Vagina (tissue), 2 donors: ENCODE results near the gene CERS1. TPM values are rescaled to one million over a fixed set of nuclear protein-coding genes. Genes with fewer than 3 reads are reported as not detected.
"Not testable (repeated sequence)": the region's sequence is repeated elsewhere in the genome, so short reads cannot be mapped to it uniquely, and the experiment has no call there.

ENCODE experiments used
- DNase-seq, 2 donors: peaks; one replicate each; pipeline ENCODE4 v3.0.0-alpha.2; 2017; ENCODE audit errors: extremely low spot score in 2 of 2
- H3K27ac ChIP-seq: fragments of 200-600 bp; sonication (generic); one replicate; pipeline ENCODE4 v1.5.1; 2019
- H3K27me3 ChIP-seq: fragments of 200-600 bp; sonication (generic); one replicate; pipeline ENCODE4 v1.5.1; 2019
- H3K36me3 ChIP-seq, 2 donors: fragments of 200-600 bp; sonication (generic); one replicate each; pipeline ENCODE4 v1.5.1; 2017 to 2019
- H3K4me1 ChIP-seq: fragments of 200-600 bp; sonication (generic); one replicate; pipeline ENCODE4 v1.5.1; 2019
- H3K4me3 ChIP-seq, 2 donors: fragments of 200-600 bp; sonication (generic); 1 replicate in 1 of 2; 2 replicates in 1 of 2; pipeline ENCODE4 v1.5.1; 2016 to 2019
- H3K9me3 ChIP-seq: fragments of 200-600 bp; sonication (generic); one replicate; pipeline ENCODE4 v1.5.1; 2019
- CTCF ChIP-seq, 3 experiments: fragments of 450-650 bp in 2 of 3; fragments of 200-600 bp in 1 of 3; sonication (generic) in 1 of 3; IDR thresholded peaks; one replicate each; pipeline ENCODE4 v1.5.1; 2017 to 2019; ENCODE audit warnings: antibody characterized with exemption in 3 of 3, mild to moderate bottlenecking in 2 of 3, moderate library complexity in 2 of 3
- POLR2A ChIP-seq, 2 donors: fragments of 450-650 bp; IDR thresholded peaks; one replicate each; pipeline ENCODE4 v1.6.1; 2017; ENCODE audit warnings: antibody characterized with exemption in 2 of 2, mild to moderate bottlenecking in 2 of 2, moderate library complexity in 2 of 2
- POLR2AphosphoS5 ChIP-seq, 2 donors: sonication (generic); formaldehyde crosslinking; IDR thresholded peaks; one replicate each; pipeline ENCODE4 v1.9.0; 2017; ENCODE audit warnings: antibody characterized with exemption in 2 of 2, mild to moderate bottlenecking in 2 of 2, low read depth in 1 of 2; ENCODE audit not compliant: insufficient read depth in 1 of 2
- intact Hi-C: fragments of 100-400 bp; cut with DNase I; formaldehyde crosslinking; loops from one replicate; pipeline ENCODE4 v1.15.1; 2023
- total RNA-seq: library from RNA; depleted of rRNA; stranded (reverse); fragments of >200 nt; gene quantifications from one replicate; pipeline ENCODE4 v1.2.3, GENCODE V29; 2016

CERS1 gene
- total RNA-seq, 1 donor from 2014 or later, result 0.49 TPM

- H3K9me3 ChIP-seq, result no peaks in the 10 kb centered on the region
- peak; percentile 99 to 100 for DNase-seq
- H3K36me3 ChIP-seq, result peaks cover 0 to 32% of the 10 kb centered on the region in 2 donors
- intact Hi-C loops, result no loop called here
- H3K27ac ChIP-seq, result peak within 1 kb of the TSS; percentile 71
- H3K4me3 ChIP-seq, result peak within 1 kb of the TSS; percentile 73 to 94
- peaks cover 45% of the 10 kb centered on the region for H3K4me1 ChIP-seq
- TF ChIP-seq POLR2A (IDR thresholded peaks at IDR 0.05) (peak in 1 of 2 donors; percentile 73), POLR2AphosphoS5 (IDR thresholded peaks at IDR 0.05; ENCODE audit: insufficient read depth in 1 of 2, low read depth in 1 of 2) (peak; percentile 96 to 99), CTCF (IDR thresholded peaks at IDR 0.05) (no peak)
- no peaks in the 10 kb centered on the region for H3K27me3 ChIP-seq
Observed at GRCh38 chr19:18919086-18919899, 23.3 kb upstream of the CERS1 start, which contains the start of the genes COPE and DDX49. Gene COPE, minus strand, starts transcription at chr19:18919387. Its CDS starts 39 bp downstream, at chr19:18919348. Gene DDX49, plus strand, starts transcription at chr19:18919715. Its CDS starts 27 bp downstream, at chr19:18919742.

GRCh38 chr19:18917593-18917992 is 21.6 kb upstream of the CERS1 start:
- H3K4me1 ChIP-seq, result peaks cover 50% of the 10 kb centered on the region
- not testable (repeated sequence) for H3K27me3 ChIP-seq

GRCh38 chr19:18915639-18916038 is 19.7 kb upstream of the CERS1 start:
- Histone ChIP-seq H3K27me3 (no peaks in the 10 kb centered on the region), H3K4me3 (no peak overlapping the region), H3K27ac (no peak overlapping the region), H3K4me1 (peaks cover 40% of the 10 kb centered on the region), H3K36me3 (peaks cover 0 to 6% of the 10 kb centered on the region in 2 donors), H3K9me3 (no peaks in the 10 kb centered on the region)
- TF ChIP-seq CTCF (IDR thresholded peaks at IDR 0.05) (no peak), POLR2A (IDR thresholded peaks at IDR 0.05) (no peak), POLR2AphosphoS5 (IDR thresholded peaks at IDR 0.05; ENCODE audit: insufficient read depth in 1 of 2, low read depth in 1 of 2) (no peak)
- no peak for DNase-seq
- intact Hi-C loops, result no loop called here

More at GRCh38 chr19:18917593-18917992, 21.6 kb upstream of the CERS1 start:
- intact Hi-C loops, DNase-seq, H3K4me3 ChIP-seq, H3K9me3 ChIP-seq, H3K27ac ChIP-seq: not testable (repeated sequence)
- H3K36me3 ChIP-seq, result peaks cover 0 to 15% of the 10 kb centered on the region in 2 donors

- Histone ChIP-seq H3K4me1 (peaks cover 28% of the 10 kb centered on the region), H3K36me3 (peaks cover 0 to 7% of the 10 kb centered on the region in 2 donors)
- intact Hi-C loops, result no loop called here
Observed at GRCh38 chr19:18913466-18913865, 17.5 kb upstream of the CERS1 start.

GRCh38 chr19:18912933-18913332 is 17.0 kb upstream of the CERS1 start:
- no peak for DNase-seq
- H3K36me3 ChIP-seq, result peaks cover 0 to 7% of the 10 kb centered on the region in 2 donors
- no peaks in the 10 kb centered on the region for H3K9me3 ChIP-seq
- no peak overlapping the region for H3K4me3 ChIP-seq
- H3K4me1 ChIP-seq, result peaks cover 23% of the 10 kb centered on the region
- no peak overlapping the region for H3K27ac ChIP-seq
- intact Hi-C loops, result no loop called here
- no peaks in the 10 kb centered on the region for H3K27me3 ChIP-seq
- TF ChIP-seq POLR2AphosphoS5 (IDR thresholded peaks at IDR 0.05; ENCODE audit: insufficient read depth in 1 of 2, low read depth in 1 of 2) (no peak), POLR2A (IDR thresholded peaks at IDR 0.05) (no peak)

More at GRCh38 chr19:18913466-18913865, 17.5 kb upstream of the CERS1 start:
- no peak overlapping the region for H3K4me3 ChIP-seq
- DNase-seq, result no peak
- no peaks in the 10 kb centered on the region for H3K27me3 ChIP-seq
- no peaks in the 10 kb centered on the region for H3K9me3 ChIP-seq
- TF ChIP-seq POLR2A (IDR thresholded peaks at IDR 0.05) (no peak), CTCF (IDR thresholded peaks at IDR 0.05) (no peak)
- H3K27ac ChIP-seq, result no peak overlapping the region
